COLO668 (cell line): ENCODE measurements around the gene MIB2.

Experiments used
- DNase-seq: peaks from one replicate; lab custom pipeline; 2025; ENCODE audit not compliant: unreplicated experiment; lab: John Stamatoyannopoulos, UW

Gene MIB2

DNA sequence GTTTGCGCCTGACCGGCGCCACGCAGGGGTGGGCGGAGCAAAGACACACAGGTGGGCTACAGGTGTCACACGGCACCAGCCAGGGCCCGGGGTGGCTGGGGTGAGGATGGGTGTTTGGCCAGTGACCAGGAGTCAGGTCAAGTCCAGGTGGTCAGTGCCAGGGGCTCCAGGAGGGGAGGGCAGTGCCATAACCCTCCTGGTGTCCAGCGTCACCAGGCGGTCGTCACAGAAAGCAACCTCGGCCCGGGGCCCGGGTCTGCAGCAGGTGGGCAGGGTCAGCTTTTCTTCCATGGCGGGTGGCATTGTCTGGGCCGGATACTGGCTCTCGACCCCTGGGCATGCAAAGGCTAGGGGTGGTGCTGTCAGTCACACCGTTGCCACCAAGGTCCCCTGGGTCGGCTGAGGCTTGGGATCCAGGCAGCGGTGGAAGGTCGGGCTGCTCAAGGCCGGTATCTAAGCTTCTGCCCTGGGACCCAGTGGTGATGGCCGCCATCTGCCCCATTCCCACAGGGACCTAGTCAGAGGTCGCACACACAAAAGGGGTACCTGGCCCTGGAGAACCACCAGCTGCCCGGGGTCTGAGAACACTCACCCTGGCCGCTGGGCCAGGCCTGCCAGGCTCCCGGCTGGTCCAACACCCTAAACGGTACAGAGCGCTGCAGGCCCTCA, 17.1 kb upstream of the MIB2 start:
- DNase-seq, result no peak

DNA sequence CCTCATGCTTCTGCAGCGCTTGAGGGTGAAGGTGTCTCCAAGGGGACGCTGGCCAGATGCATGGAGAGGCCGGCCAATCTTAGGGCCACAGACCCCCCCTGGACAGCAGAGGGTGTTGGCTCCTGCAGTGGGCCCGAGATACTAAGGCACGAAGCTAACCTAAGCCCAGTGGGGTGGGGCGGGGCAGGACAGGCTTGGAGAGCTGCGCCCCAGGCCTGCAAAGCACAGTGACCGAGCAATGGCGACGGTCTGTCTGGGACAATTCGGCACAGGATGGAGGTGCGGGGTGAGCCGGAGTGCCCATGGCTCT, 16.6 kb upstream of the MIB2 start:
- DNase-seq, result no peak

DNA sequence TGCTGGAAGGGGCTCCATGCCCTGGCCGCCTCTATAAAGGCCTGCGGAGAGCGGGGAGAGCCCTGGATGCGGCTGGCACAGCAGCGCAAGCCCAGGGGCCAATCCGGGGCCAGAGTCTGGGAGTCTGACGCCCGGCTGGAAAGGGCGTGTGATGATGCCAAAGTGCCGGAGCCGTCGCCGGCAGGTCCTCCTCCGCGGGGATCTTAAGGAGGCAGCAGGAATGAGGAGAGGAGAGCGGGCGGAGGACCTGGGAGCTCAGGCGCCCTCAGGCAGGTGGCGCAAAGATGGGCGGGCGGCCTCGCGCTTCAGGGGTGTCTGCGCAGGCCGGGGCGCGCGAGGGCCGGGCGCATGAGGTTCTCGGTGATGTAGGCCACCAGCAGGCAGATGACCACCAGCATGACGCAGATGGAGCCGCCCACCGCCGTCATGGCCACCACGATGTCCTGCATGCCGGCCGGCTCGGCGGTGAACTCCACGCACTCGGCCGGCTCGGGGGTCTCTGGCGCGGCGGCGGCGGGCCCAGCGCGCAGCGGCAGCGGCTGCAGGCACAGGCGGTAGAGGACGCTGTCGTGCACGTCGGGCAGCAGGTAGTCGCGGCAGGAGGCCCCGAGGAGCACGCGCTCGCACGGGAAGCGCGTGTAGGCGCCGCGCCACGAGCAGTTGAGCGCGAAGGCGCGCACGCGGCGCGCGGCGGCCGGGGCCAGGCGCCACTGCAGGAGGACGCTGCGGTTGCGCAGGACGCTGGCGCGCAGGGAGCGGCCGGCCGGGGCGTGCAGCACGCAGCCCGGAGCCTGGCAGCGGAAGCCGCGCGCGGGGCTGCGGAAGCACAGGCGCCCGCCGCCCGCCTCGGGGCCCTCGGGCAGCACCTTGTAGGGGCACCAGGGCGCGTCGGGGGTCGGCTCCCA, 16.0 kb upstream of the MIB2 start:
- DNase-seq, result peak; percentile 81

DNA sequence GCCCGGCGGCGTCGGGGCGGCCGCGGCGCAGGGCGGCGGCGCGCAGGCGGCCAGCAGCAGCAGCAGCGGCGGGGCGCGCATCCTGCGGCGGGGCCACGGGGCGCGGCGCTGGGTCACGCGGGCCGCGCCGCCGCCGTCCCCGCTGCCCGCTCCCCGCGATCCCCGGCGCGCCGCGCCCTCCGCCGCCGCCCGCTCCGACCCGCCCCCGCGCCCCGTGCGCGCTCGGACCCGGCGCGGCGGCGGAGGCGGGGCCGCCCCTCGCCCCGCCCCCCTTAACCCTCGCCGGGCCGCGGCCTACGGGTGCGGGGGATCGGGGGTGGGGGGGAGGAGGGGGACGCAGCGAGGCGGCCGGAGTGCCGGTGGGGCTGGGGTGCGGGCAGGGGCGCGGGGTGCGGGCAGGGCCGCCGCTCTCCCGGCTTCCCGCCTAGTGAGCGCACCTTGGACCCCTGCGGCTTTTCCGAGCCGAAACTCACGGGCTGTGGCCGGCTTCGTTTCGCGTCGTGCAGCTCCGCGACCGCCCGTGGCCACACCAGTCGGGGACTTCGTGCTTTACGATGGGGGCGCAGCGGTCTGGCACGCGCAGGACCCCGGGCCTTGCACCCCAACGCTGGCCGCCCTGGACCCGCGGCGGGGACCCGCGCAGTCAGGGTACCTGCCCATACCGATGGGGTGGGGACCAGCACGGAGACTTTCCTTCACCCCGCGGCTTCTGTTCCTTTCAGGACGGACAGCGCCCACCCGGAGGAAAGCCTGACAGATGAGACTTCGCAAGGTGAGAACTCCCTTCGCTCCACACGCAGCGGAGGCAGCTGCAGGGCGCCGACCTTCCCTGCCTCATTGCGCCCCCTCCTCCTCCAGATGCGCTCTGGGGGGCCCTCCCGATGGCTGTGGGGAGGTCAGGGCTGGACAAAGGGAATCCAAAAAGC, 15.1 kb upstream of the MIB2 start, which contains the start of gene FNDC10:
TSS of gene FNDC10 (minus strand) at position 201 of the 926 bp plus-strand sequence. CDS start at position 81, 120 bp downstream.
- DNase-seq, result no peak

DNA sequence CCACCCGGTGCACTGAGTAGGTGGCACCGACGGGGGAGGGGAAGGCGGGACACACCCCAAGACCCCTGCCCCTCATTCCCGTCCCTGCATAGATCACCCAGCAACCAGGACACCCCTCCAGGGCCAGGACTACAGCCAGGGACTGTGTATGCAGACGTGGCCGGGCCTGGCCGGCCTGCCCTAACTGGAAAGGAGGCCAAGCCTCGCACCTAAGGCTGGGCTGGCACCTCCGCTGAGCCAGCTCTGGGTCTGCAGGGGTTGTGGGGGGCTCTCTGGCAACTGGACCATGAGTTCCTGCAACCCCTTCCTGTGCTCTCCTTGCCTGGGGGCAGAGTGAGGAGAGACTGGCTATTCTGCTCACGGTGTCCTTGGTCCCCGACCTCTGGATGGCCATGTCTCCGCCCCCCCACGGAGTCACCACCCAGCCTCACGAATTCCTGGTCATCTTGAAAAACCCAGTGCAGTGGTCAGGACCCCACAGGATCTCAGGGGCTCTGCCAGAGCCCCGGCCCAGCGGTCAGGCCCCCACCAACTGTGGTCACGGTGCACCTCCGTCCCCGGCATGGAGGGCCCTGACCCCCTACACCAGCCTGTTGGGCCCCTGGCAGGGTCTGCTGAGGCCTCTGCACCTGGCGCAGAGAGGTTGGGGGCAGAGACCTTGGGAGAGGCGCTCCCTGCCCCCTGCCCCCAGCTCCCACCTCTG, 14.3 kb upstream of the MIB2 start:
- DNase-seq, result no peak

DNA sequence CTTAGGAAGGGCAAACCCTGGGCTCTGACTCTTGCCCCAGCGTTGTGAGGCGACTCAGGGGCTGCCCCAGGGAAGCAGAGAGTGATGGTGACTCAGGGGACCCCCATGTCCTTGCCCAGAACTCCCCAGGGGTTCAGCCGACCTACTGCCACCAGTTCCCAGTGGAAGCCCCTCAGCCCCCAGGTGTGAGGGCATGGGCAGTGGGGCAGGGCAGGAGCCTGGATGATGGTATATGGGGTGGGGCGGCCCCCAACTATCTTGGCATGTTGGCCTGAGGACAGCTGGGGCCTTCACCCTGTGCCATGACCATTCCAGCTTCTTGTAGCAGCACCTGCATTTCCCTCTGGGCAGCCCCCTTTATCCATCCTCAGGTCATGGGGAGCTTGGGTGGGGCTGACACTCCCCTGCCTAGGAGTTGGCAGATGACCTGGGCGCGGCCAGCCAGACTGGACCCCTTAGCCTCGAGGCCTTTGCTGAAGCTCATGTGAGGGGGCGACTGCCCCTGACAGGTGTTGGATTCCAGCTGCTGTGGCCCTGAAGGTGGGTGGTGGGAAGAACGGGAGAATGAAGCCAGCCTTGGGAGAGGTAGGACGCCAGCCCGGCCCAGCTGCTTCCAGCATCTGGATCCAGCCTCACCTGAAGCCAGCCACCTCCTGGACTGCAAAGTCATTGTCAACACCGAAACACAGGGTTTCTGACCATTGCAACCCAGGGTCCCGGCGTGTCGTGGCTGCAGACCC, 13.6 kb upstream of the MIB2 start:
- DNase-seq, result no peak

DNA sequence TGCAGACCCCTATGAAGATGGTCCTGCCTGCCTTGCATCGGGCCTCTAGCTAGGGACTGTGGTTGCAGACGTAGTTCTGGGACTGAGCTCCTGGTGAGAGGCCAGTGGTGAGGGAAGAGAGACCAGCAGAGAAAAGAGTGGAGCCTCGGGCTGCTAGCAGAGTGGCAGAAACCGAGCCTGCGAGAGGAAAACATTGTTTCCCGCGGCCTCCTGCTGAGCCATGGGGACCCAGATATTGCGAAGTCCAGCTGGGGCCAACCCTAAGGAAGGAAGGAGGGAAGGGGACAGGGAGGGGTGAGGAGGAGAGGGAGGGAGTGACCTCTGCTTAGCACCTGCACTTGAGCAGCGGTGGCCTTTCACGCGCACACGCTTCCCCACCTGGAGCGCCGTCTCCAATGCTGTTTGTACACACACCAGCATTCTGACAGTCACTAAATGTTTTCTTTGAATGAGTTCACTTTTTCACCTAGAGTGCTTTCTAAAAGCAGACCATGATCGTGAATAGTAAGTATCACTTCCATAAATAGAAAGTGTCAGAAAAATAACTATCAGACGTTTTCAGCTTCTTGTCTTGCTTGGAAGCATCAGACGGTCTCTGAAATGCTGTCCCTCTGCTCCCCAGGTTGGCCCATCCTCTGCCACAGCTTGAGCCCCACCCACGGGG, 12.9 kb upstream of the MIB2 start:
- DNase-seq, result no peak

DNA sequence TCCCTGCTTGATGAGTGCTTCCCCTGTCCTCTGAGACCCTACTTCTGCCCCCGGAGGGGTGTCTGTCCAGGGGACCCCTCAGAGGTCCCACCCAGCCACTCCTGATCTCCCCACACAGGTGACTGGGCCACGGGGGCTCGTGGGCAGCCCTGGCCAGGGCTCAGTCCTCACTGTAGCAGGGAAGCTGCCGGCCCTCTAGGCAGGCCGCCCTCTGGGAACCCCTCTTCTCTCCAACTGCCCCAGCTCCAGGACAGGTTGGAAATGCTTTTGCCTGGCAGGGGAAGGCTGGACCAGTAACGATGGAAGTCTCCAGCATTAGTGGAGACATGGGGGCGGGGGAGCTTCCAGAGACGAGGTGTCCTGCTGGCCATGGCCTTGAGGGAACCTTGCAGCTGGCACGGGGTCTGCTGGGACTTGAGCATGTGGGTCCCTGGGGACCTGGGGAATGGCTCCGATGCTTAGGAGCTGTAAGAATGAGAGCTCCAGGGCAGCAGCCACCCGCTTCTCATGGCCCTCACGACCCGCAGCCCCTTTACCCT, 12.3 kb upstream of the MIB2 start:
- no peak for DNase-seq

DNA sequence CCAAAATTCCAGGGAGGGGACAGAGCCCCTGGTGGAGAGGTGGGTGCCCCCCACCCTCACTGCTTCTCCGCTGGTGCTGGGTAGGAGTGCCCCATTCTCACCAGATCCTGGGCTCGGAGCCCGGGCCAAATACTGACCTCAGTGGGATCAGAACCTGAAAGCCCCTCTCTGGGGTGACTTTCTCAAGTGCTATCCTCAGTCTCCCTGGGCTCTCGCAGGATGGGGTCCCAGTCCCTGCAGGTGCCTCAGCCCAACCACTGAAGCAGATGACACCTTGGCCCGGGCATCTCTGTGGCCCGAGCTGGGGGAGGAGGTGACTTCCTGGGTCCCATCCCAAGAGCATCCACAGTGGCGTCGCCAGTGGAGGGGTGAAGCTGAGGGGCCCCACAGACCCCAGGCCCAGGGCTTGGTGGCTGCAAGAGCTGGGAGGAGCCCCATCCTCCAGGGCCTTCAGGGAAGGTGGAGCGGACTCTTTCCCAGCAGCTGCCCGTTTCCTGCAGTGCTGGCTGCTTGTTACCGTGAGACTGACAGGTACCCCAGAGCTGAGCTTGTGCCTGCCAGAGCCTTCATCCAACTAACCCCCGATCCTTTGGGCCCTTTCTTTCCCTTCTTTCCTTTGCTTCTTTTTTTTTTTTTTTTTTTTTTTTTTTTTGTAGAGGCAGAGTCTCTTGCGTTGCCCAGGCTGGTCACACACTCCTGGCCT, 11.5 kb upstream of the MIB2 start:
- no peak for DNase-seq

DNA sequence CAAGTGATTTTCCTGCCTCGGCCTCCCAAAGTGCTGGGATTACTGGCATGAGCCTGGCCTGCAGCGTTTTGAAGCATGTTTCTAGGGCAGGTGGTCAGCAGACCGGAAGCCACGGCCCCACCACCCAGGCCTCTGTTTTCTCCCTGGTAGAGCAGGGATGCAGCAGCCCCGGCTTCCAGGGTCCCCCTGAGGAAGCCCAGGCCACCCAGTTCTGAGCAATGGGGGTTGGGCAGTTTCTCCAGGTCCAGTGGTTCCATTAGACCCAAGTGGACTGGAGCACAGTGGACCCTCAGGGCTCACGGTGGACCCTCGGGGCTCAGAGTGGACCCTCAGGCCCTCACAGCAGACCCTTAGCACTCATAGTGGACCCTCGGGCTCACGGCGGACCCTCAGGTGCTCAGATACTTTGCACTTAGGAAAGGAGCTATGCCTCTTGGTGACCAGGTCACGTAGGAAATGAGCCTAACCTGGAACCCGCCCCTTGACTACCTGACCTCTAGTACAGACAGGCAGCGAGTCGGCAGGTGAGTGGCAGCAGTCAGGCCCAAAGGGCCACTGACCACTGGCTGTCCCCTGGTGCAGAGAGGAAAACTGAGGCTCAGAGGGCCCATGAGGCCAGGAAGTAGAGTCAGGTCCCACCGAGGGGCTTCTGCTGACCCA, 10.8 kb upstream of the MIB2 start:
- DNase-seq, result no peak

DNA sequence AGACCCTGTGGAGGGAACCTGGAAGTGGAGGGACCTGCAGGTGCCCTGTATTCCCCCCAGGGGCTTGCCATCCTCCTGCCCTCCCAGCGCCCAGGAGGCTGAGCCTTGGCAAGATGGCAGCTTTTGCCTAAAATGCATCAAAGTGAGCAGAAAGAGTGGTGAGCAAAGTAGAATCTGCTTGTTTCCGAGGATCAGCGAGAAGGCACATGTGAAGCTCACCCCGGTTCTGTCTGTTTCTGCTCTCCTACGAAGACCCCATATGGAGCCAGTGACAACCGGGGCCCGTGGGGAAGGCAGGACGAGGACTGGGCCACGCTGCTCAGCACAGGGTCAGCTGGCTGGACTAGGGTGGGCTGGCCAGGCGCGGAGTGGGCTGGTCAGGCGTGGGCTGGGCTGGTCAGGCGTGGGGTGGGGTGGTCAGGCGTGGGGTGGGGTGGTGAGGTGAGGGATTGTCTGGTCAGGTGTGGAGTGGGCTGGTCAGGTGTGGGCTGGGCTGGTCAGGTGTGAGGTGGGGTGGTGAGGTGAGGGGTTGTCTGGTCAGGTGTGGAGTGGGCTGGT, 10.2 kb upstream of the MIB2 start:
- DNase-seq, result no peak

DNA sequence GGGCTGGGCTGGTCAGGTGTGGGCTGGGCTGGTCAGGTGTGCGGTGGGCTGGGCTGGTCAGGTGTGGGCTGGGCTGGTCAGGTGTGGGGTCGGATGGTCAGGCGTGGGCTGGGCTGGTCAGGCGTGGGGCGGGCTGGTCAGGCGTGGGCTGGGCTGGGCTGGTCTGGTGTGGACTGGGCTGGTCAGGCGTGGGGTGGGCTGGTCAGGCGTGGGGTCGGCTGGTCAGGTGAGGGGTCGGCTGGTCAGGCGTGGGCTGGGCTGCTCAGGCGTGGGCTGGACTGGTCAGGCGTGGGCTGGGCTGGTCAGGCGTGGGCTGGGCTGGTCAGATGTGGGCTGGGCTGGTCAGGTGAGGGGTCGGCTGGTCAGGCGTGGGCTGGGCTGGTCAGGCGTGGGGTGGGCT, 9.6 kb upstream of the MIB2 start:
- DNase-seq, result no peak

DNA sequence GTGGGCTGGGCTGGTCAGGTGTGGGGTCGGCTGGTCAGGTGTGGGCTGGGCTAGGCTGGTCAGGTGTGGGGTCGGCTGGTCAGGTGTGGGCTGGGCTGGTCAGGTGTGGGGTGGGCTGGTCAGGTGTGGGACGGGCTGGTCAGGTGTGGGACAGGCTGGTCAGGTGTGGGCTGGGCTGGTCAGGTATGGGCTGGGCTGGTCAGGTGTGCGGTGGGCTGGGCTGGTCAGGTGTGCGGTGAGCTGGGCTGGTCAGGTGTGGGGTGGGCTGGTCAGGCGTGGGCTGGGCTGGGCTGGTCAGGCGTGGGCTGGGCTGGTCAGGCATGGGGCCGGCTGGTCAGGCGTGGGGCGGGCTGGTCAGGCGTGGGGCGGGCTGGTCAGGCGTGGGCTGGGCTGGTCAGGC, 9.1 kb upstream of the MIB2 start:
- no peak for DNase-seq

DNA sequence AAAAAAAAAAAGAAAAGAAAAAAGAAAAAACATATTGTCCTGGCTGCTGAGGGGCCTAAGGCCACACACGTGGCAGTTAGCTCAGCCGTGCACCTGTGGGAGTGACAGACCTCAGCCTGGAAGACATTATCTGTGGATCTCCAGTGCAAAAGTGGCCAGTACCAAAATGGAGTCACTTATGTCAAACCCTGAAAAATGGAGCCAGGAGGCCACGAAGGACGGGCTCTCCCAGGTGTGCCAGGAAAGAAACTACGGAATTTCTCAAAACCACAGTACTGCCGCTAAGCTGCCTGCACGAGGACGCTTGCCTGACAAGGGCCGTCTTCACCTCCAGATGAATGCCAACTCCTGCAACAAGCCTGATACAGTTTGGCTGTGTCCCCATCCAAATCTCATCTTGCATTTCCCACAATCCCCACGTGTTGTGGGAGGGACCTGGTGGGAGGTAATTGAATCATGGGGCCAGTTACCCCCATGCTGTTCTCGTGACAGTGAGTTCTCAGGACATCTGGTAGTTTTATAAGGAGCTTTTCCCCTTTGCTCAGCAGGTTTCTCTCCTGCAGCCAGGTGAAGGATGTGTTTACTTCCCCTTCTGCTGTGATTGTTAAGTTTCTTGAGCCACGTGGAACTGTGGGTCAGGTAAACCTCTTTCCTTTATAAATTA, 5.3 kb upstream of the MIB2 start:
- no peak for DNase-seq

DNA sequence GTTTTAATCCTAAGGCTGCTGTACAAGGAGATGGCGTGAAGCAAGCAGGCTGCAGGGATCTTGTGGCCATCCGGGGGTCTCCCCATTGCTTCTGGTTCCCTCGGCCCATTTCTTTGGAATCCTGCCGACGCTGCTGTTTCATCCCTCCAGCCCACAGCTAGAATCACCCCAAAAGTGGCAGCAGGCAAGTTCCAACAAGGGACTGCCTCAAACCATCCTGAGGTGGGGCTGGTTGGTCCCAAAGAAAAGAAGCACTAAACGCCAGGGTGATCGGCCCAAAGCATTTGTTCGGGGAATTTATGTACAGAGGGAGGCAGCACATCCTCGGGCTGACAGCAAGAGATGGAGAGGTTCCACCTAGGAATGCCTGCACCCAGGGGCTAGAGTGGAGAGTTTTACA, 4.5 kb upstream of the MIB2 start:
- DNase-seq, result no peak

DNA sequence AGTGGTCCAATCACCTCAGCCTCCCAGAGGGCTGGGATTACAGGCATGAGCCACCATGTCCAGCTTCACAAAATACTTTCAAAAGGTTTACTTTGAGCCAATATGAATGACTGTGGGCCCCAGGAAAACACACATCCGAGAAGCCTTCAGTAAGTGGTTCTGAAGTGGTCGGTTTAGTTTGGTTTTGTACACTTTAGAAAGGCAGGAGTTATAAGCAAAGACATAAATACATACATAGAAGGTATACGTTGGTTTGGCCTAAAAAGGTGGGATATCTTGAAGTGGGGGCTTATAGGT, 3.2 kb upstream of the MIB2 start:
- DNase-seq, result no peak

DNA sequence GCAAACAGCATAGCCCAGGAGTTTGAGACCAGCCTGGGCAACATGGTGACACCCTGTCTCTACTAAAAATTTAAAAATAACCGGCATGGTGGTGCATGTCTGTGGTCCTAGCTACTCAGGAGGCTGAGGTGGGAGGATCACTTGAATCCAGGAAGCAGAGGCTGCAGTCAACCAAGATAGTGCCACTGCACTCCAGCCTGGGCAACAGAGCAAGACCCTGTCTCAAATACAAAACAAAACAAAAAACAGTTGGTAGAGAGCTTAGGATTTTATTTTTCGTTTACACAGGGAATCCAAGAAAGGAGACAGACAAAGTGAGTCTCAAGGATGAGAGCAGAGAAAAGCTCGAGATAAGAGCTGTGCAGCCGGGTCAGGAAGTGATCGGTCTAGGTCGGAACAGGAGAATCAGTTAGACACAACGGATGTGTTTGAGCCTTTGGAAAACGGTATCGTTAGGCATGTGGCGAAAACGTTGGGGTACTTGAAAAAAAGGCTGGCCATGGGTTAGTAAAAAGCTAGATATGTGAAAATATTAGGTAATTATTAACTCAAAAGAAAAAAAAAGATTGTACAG, 1.7 kb upstream of the MIB2 start:
- no peak for DNase-seq
